ENCODE data around the gene VEPH1. TPM values are rescaled to one million over a fixed set of nuclear protein-coding genes. Genes with fewer than 3 reads are reported as not detected.

The VEPH1 gene
- polyA plus RNA-seq, 1 of the 3 experiments (the other 2 are of a cell fraction): 6.0 TPM

DNA sequence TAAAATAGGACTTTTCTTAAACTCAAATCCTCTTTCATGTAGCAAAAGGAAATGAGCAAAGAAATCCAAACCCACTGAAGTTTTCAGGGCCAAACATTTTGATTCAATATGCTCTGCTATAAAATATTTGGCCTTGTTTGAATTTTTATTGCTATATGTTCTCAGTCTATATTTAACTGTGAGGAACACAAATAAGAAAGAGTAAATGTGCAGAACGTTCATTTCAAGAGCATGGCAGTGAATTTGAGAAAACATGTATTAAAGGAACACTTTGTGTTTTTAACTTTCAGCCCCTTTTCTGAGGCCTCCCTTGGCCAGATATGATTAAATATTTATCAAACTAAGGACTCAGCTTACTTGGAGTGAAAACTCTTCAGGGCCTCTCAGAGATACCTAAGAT is 218.5 kb downstream of the VEPH1 start:
- no peak for TF ChIP-seq NRF1 (IDR thresholded peaks at IDR 0.05; ENCODE audit: low read depth, low read length)
- TF ChIP-seq, protein P1, sequence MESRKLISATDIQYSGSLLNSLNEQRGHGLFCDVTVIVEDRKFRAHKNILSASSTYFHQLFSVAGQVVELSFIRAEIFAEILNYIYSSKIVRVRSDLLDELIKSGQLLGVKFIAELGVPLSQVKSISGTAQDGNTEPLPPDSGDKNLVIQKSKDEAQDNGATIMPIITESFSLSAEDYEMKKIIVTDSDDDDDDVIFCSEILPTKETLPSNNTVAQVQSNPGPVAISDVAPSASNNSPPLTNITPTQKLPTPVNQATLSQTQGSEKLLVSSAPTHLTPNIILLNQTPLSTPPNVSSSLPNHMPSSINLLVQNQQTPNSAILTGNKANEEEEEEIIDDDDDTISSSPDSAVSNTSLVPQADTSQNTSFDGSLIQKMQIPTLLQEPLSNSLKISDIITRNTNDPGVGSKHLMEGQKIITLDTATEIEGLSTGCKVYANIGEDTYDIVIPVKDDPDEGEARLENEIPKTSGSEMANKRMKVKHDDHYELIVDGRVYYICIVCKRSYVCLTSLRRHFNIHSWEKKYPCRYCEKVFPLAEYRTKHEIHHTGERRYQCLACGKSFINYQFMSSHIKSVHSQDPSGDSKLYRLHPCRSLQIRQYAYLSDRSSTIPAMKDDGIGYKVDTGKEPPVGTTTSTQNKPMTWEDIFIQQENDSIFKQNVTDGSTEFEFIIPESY (IDR thresholded peaks at IDR 0.05; ENCODE audit: borderline replicate concordance, low read depth): no peak
- TF ChIP-seq, protein P2, sequence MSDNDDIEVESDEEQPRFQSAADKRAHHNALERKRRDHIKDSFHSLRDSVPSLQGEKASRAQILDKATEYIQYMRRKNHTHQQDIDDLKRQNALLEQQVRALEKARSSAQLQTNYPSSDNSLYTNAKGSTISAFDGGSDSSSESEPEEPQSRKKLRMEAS (IDR thresholded peaks at IDR 0.05; ENCODE audit: low read depth): no peak
- TF ChIP-seq ELF1 (IDR thresholded peaks at IDR 0.05): no peak
- TF ChIP-seq MEF2A (IDR thresholded peaks at IDR 0.05; ENCODE audit: borderline replicate concordance, low read depth): no peak
- Histone ChIP-seq H3K9me2 (no peaks in the 10 kb centered on the region), H3K9me3 (no peaks in the 10 kb centered on the region), H4K20me1 (ENCODE audit: insufficient read depth) (no peaks in the 10 kb centered on the region), H3F3A (replicated peaks; ENCODE audit: insufficient read depth) (peaks cover 35% of the 10 kb centered on the region), H3K4me1 (ENCODE audit: control insufficient read depth in 1 of 2, insufficient read depth in 2 of 2, low read depth in 1 of 2, low read length in 1 of 2) (peaks cover 0 to 35% of the 10 kb centered on the region in 2 experiments; a peak in 2 of 4 replicates), H2AFZ (ENCODE audit: low read depth) (no peak overlapping the region), H3K79me2 (ENCODE audit: insufficient read depth) (no peaks in the 10 kb centered on the region), H3K27ac (ENCODE audit: low read depth in 2 of 2, low read length in 1 of 2) (no peak overlapping the region), H3K4me3 (ENCODE audit: low read depth in 2 of 2, low read length in 1 of 2) (no peak overlapping the region), H3K9ac (no peak overlapping the region), H3K4me2 (no peak overlapping the region), H3K27me3 (ENCODE audit: insufficient read depth) (no peaks in the 10 kb centered on the region), H3K36me3 (replicated peaks in 1 of 2; ENCODE audit: control insufficient read depth in 1 of 2, insufficient read depth in 2 of 2, low read length in 1 of 2) (no peaks in the 10 kb centered on the region)
- CTCF ChIA-PET: no interaction called here
- POLR2A ChIA-PET: no interaction called here
- no peak for DNase-seq
- WGBS (ENCODE audit: low lambda C conversion rate): 84% methylated on average over 1 of the region's 1 CpG

DNA sequence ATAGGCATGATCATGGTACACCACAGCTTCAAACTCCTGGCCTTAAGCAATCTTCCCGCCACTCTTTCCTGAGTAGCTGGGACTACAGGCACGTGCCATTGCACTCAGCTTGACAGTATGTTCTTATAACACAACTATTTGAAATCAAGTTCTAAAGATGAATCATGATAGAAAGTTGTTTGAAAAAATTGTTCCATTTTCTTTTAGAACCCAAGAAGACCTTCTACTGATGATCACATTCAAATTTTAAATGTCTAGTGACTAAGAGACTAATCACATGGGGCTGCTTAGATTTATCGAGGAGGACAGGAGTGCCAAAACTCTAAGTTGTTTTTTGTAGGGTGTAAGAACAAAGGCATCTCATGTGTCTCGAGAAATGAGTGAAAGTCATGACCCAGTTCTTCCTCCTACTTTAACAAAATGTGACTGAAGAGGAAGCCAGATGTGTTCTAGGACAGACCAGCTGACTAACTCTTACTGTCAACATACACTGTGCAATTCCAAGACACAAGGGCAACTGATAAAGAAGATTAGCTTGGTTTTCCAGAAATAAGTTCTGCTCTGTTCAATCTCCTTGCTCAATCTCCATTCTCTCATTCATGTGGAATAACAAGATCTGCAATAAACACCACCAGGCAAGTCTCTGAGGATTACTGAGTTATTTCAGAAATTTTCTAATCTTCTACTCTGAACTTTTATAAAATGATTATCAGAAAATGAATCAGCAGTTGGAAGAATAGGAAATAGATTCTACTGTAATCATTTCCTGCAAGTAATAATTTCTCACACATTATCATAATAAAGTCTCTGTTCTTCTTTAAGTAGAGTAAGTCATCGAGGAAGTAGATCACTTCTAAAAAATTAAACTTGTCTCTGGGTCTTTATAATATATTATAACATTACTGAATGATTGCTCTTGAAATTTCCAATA is 220.7 kb downstream of the VEPH1 start:
- H3K4me2 ChIP-seq: peak overlapping the region; percentile 4; the same call in 1 of the 2 replicates
- H3K27me3 ChIP-seq (ENCODE audit: insufficient read depth): no peaks in the 10 kb centered on the region
- no peaks in the 10 kb centered on the region for H3K9me2 ChIP-seq
- WGBS (ENCODE audit: low lambda C conversion rate): 28% methylated on average over 5 of the region's 5 CpGs
- no peaks in the 10 kb centered on the region for H3K9me3 ChIP-seq
- H3K27ac ChIP-seq (ENCODE audit: low read depth in 2 of 2, low read length in 1 of 2): peak overlapping the region in 1 of 2 experiments; percentile 77; a peak in 3 of 4 replicates
- ChIA-PET CTCF (no interaction called here), POLR2A (no interaction called here)
- no peak overlapping the region for H3K4me3 ChIP-seq (ENCODE audit: low read depth in 2 of 2, low read length in 1 of 2)
- H2AFZ ChIP-seq (ENCODE audit: low read depth): no peak overlapping the region
- peaks cover 0 to 35% of the 10 kb centered on the region in 2 experiments; a peak in 2 of 4 replicates for H3K4me1 ChIP-seq (ENCODE audit: control insufficient read depth in 1 of 2, insufficient read depth in 2 of 2, low read depth in 1 of 2, low read length in 1 of 2)
- H4K20me1 ChIP-seq (ENCODE audit: insufficient read depth): no peaks in the 10 kb centered on the region
- peaks cover 34% of the 10 kb centered on the region for H3F3A ChIP-seq (replicated peaks; ENCODE audit: insufficient read depth)
- no peak for DNase-seq
- H3K9ac ChIP-seq: peak overlapping the region; percentile 11; the same call in 1 of the 2 replicates
- H3K79me2 ChIP-seq (ENCODE audit: insufficient read depth): no peaks in the 10 kb centered on the region
- H3K36me3 ChIP-seq (replicated peaks in 1 of 2; ENCODE audit: control insufficient read depth in 1 of 2, insufficient read depth in 2 of 2, low read length in 1 of 2): no peaks in the 10 kb centered on the region
- TF ChIP-seq, protein P2 (IDR thresholded peaks at IDR 0.05; ENCODE audit: low read depth): peak; percentile 93
- TF ChIP-seq JUND (IDR thresholded peaks at IDR 0.05) (peak; percentile 45; the same call in 1 of the 2 replicates), RAD21 (IDR thresholded peaks at IDR 0.05; ENCODE audit: low read length) (no peak), RFX5 (IDR thresholded peaks at IDR 0.05; ENCODE audit: low read length) (no peak), FOXM1 (IDR thresholded peaks at IDR 0.05; ENCODE audit: low read depth) (no peak), EP300 (IDR thresholded peaks at IDR 0.05; ENCODE audit: borderline replicate concordance in 1 of 2, low read depth in 1 of 2, low read length in 1 of 2) (peak in 1 of 2 experiments; percentile 53; a peak in 2 of 4 replicates), TCF12 (IDR thresholded peaks at IDR 0.05) (peak; percentile 79; the same call in 1 of the 2 replicates), FOSL2 (IDR thresholded peaks at IDR 0.05; ENCODE audit: borderline replicate concordance, low read depth) (peak; percentile 55; the same call in 1 of the 2 replicates), NFIC (IDR thresholded peaks at IDR 0.05; ENCODE audit: borderline replicate concordance) (0 out of 2 replicates have a peak, but pooled peaks have one; percentile 24), GABPA (IDR thresholded peaks at IDR 0.05; ENCODE audit: low read depth) (no peak), ELF1 (IDR thresholded peaks at IDR 0.05) (no peak)
- TF ChIP-seq, protein P3, sequence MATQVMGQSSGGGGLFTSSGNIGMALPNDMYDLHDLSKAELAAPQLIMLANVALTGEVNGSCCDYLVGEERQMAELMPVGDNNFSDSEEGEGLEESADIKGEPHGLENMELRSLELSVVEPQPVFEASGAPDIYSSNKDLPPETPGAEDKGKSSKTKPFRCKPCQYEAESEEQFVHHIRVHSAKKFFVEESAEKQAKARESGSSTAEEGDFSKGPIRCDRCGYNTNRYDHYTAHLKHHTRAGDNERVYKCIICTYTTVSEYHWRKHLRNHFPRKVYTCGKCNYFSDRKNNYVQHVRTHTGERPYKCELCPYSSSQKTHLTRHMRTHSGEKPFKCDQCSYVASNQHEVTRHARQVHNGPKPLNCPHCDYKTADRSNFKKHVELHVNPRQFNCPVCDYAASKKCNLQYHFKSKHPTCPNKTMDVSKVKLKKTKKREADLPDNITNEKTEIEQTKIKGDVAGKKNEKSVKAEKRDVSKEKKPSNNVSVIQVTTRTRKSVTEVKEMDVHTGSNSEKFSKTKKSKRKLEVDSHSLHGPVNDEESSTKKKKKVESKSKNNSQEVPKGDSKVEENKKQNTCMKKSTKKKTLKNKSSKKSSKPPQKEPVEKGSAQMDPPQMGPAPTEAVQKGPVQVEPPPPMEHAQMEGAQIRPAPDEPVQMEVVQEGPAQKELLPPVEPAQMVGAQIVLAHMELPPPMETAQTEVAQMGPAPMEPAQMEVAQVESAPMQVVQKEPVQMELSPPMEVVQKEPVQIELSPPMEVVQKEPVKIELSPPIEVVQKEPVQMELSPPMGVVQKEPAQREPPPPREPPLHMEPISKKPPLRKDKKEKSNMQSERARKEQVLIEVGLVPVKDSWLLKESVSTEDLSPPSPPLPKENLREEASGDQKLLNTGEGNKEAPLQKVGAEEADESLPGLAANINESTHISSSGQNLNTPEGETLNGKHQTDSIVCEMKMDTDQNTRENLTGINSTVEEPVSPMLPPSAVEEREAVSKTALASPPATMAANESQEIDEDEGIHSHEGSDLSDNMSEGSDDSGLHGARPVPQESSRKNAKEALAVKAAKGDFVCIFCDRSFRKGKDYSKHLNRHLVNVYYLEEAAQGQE (IDR thresholded peaks at IDR 0.05; ENCODE audit: low read depth, low read length): no peak
- TF ChIP-seq, protein P4, sequence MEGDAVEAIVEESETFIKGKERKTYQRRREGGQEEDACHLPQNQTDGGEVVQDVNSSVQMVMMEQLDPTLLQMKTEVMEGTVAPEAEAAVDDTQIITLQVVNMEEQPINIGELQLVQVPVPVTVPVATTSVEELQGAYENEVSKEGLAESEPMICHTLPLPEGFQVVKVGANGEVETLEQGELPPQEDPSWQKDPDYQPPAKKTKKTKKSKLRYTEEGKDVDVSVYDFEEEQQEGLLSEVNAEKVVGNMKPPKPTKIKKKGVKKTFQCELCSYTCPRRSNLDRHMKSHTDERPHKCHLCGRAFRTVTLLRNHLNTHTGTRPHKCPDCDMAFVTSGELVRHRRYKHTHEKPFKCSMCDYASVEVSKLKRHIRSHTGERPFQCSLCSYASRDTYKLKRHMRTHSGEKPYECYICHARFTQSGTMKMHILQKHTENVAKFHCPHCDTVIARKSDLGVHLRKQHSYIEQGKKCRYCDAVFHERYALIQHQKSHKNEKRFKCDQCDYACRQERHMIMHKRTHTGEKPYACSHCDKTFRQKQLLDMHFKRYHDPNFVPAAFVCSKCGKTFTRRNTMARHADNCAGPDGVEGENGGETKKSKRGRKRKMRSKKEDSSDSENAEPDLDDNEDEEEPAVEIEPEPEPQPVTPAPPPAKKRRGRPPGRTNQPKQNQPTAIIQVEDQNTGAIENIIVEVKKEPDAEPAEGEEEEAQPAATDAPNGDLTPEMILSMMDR (IDR thresholded peaks at IDR 0.05): no peak
- TF ChIP-seq, protein P5, sequence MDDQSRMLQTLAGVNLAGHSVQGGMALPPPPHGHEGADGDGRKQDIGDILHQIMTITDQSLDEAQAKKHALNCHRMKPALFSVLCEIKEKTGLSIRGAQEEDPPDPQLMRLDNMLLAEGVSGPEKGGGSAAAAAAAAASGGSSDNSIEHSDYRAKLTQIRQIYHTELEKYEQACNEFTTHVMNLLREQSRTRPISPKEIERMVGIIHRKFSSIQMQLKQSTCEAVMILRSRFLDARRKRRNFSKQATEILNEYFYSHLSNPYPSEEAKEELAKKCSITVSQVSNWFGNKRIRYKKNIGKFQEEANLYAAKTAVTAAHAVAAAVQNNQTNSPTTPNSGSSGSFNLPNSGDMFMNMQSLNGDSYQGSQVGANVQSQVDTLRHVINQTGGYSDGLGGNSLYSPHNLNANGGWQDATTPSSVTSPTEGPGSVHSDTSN (IDR thresholded peaks at IDR 0.05): peak; percentile 82

Data from SK-N-SH (cell line).